Chondrocyte (in vitro differentiated cells): ENCODE results near the gene DISC1. TPM values are rescaled to one million over a fixed set of nuclear protein-coding genes. Genes with fewer than 3 reads are reported as not detected.
A peak's percentile ranks its signal among the peaks of the same experiment; 100 is the strongest.
"Not testable (repeated sequence)": the region's sequence is repeated elsewhere in the genome, so short reads cannot be mapped to it uniquely, and the experiment has no call there.

Experiments
- DNase-seq: peaks from one replicate; pipeline ENCODE4 v3.0.0; 2021; ENCODE audit warnings: mixed read lengths, low spot score
- H3K27ac Mint-ChIP-seq: one replicate; pipeline ENCODE4 v1.8.0; 2021; ENCODE audit warnings: mild to moderate bottlenecking, moderate library complexity, mixed read lengths; ENCODE audit not compliant: unreplicated experiment
- H3K27me3 Mint-ChIP-seq: 2 replicates; pipeline ENCODE4 v1.8.0; 2021; ENCODE audit warnings: low read depth, mixed read lengths
- H3K36me3 Mint-ChIP-seq: 2 replicates; pipeline ENCODE4 v1.8.0; 2021; ENCODE audit warnings: low read depth, mixed read lengths
- H3K4me1 Mint-ChIP-seq: 2 replicates; pipeline ENCODE4 v1.8.0; 2021; ENCODE audit warnings: low read depth, mild to moderate bottlenecking, mixed read lengths
- H3K4me3 Mint-ChIP-seq: one replicate; pipeline ENCODE4 v1.8.0; 2021; ENCODE audit warnings: mild to moderate bottlenecking, moderate library complexity, mixed read lengths; ENCODE audit not compliant: unreplicated experiment
- H3K9me3 Mint-ChIP-seq: 2 replicates; pipeline ENCODE4 v1.8.0; 2021; ENCODE audit warnings: low read depth, mixed read lengths
- CTCF ChIP-seq: fragments of 200-600 bp; sonication (generic); IDR thresholded peaks from 2 replicates; pipeline ENCODE4 v1.5.0; 2021; ENCODE audit warnings: antibody characterized with exemption, mild to moderate bottlenecking, moderate library complexity
- total RNA-seq: library from RNA; stranded (reverse); gene quantifications from 3 replicates; pipeline ENCODE4 v1.2.1, GENCODE V29; 2021

DISC1 gene
- total RNA-seq, 1 donor from 2014 or later = 5.0 TPM

GRCh38 chr1:231639819-231640218 is 13.2 kb downstream of the DISC1 start:
- no peak overlapping the region for H3K27ac Mint-ChIP-seq
- no peaks in the 10 kb centered on the region for H3K36me3 Mint-ChIP-seq
- DNase-seq = no peak
- no peaks in the 10 kb centered on the region for H3K27me3 Mint-ChIP-seq
- peaks cover 4% of the 10 kb centered on the region for H3K9me3 Mint-ChIP-seq
- no peak for TF ChIP-seq CTCF
- H3K4me1 Mint-ChIP-seq = peaks cover 48% of the 10 kb centered on the region
- no peak overlapping the region for H3K4me3 Mint-ChIP-seq

GRCh38 chr1:231641444-231641843 is 14.9 kb downstream of the DISC1 start:
- not testable (repeated sequence) for H3K27ac Mint-ChIP-seq, DNase-seq, H3K9me3 Mint-ChIP-seq, H3K36me3 Mint-ChIP-seq, H3K4me3 Mint-ChIP-seq, H3K27me3 Mint-ChIP-seq
- H3K4me1 Mint-ChIP-seq = peaks cover 37% of the 10 kb centered on the region

GRCh38 chr1:231642061-231642460 is 15.5 kb downstream of the DISC1 start:
- not testable (repeated sequence) for H3K27me3 Mint-ChIP-seq, DNase-seq, H3K36me3 Mint-ChIP-seq, H3K9me3 Mint-ChIP-seq, H3K27ac Mint-ChIP-seq, H3K4me3 Mint-ChIP-seq
- peaks cover 33% of the 10 kb centered on the region for H3K4me1 Mint-ChIP-seq

- peaks cover 4% of the 10 kb centered on the region for H3K36me3 Mint-ChIP-seq
- H3K27ac Mint-ChIP-seq = peak overlapping the region; percentile 84
- no peak for DNase-seq
- H3K27me3 Mint-ChIP-seq = no peaks in the 10 kb centered on the region
- TF ChIP-seq CTCF = peak; percentile 64
- peaks cover 30% of the 10 kb centered on the region for H3K4me1 Mint-ChIP-seq
- peaks cover 6% of the 10 kb centered on the region for H3K9me3 Mint-ChIP-seq
- H3K4me3 Mint-ChIP-seq = peak overlapping the region; percentile 9
These were observed 16.0 kb downstream of the DISC1 start for GRCh38 chr1:231642618-231643017.

- Mint-ChIP-seq H3K36me3 (peaks cover 4% of the 10 kb centered on the region), H3K9me3 (peaks cover 5% of the 10 kb centered on the region), H3K4me3 (peak overlapping the region; percentile 9), H3K4me1 (peaks cover 29% of the 10 kb centered on the region), H3K27me3 (no peaks in the 10 kb centered on the region), H3K27ac (peak overlapping the region; percentile 84)
- DNase-seq = no peak
- no peak for TF ChIP-seq CTCF
These were observed 16.7 kb downstream of the DISC1 start for GRCh38 chr1:231643071-231643934.

- no peak for DNase-seq
- H3K4me1 Mint-ChIP-seq = peaks cover 23% of the 10 kb centered on the region
- H3K4me3 Mint-ChIP-seq = no peak overlapping the region
- H3K36me3 Mint-ChIP-seq = peaks cover 4% of the 10 kb centered on the region
- H3K27ac Mint-ChIP-seq = peak overlapping the region; percentile 84
- no peak for TF ChIP-seq CTCF
- H3K27me3 Mint-ChIP-seq = no peaks in the 10 kb centered on the region
- peaks cover 5% of the 10 kb centered on the region for H3K9me3 Mint-ChIP-seq
These were observed 17.3 kb downstream of the DISC1 start for GRCh38 chr1:231643935-231644237.

GRCh38 chr1:231645634-231646033 is 19.0 kb downstream of the DISC1 start:
- not testable (repeated sequence) for DNase-seq, H3K9me3 Mint-ChIP-seq, H3K27ac Mint-ChIP-seq, H3K36me3 Mint-ChIP-seq, H3K4me3 Mint-ChIP-seq, H3K27me3 Mint-ChIP-seq
- H3K4me1 Mint-ChIP-seq = peaks cover 26% of the 10 kb centered on the region

- H3K4me1 Mint-ChIP-seq = peaks cover 26% of the 10 kb centered on the region
- DNase-seq, H3K27ac Mint-ChIP-seq, H3K36me3 Mint-ChIP-seq, H3K4me3 Mint-ChIP-seq, H3K9me3 Mint-ChIP-seq, H3K27me3 Mint-ChIP-seq: not testable (repeated sequence)
These were observed 19.6 kb downstream of the DISC1 start for GRCh38 chr1:231646165-231646564.

- H3K4me3 Mint-ChIP-seq, DNase-seq, H3K27me3 Mint-ChIP-seq, H3K9me3 Mint-ChIP-seq, H3K27ac Mint-ChIP-seq, H3K36me3 Mint-ChIP-seq: not testable (repeated sequence)
- H3K4me1 Mint-ChIP-seq = peaks cover 12% of the 10 kb centered on the region
These were observed 25.2 kb downstream of the DISC1 start for GRCh38 chr1:231651621-231652260.
